OCI-LY7 (cell line): ENCODE measurements around the gene FARSA. TPM values are rescaled to one million over a fixed set of nuclear protein-coding genes. Genes with fewer than 3 reads are reported as not detected.

ENCODE experiments used
- BruUV-seq: library from RNA; stranded (reverse); fragments of 400-500 nt; replicated peaks from 2 replicates; lab custom pipeline; 2021; lab: Mats Ljungman, UMichigan
- CTCF ChIA-PET: fragments of 300-600 bp; sonication (Branson Sonifier 250); formaldehyde crosslinking; loops from one replicate; lab custom pipeline; 2022; ENCODE audit warnings: antibody characterized with exemption; ENCODE audit not compliant: unreplicated experiment; lab: Charles Lee
- POLR2A ChIA-PET: fragments of 300-600 bp; sonication (Branson Sonifier 250); formaldehyde crosslinking; loops from one replicate; lab custom pipeline; 2022; ENCODE audit warnings: antibody characterized with exemption; lab: Charles Lee
- DNase-seq: peaks from one replicate; pipeline ENCODE4 v3.0.0-alpha.2; 2015; ENCODE audit warnings: low spot score
- H2AFZ ChIP-seq: fragments of 200-600 bp; sonication (generic), shearing (Covaris generic); 2 replicates; pipeline ENCODE4 v1.6.1; 2014; ENCODE audit warnings: mild to moderate bottlenecking, antibody characterized with exemption, low read length, moderate library complexity
- H3K27ac ChIP-seq: fragments of 200-600 bp; sonication (generic); 2 replicates; pipeline ENCODE4 v1.5.1; 2014; ENCODE audit warnings: mixed run types, low read depth, mild to moderate bottlenecking, moderate library complexity, low read length, inconsistent platforms; ENCODE audit not compliant: poor library complexity, severe bottlenecking
- H3K36me3 ChIP-seq: fragments of 200-600 bp; sonication (generic); 2 replicates; pipeline ENCODE4 v1.6.1; 2014; ENCODE audit warnings: mild to moderate bottlenecking, antibody characterized with exemption, low read length, moderate library complexity, mixed read lengths; ENCODE audit not compliant: insufficient read depth
- H3K4me1 ChIP-seq: fragments of 200-600 bp; sonication (generic); 2 replicates; pipeline ENCODE4 v1.5.1; 2014; ENCODE audit warnings: mild to moderate bottlenecking, low read length; ENCODE audit not compliant: insufficient read depth, poor library complexity, severe bottlenecking
- H3K4me2 ChIP-seq: fragments of 200-600 bp; sonication (generic); 2 replicates; pipeline ENCODE4 v1.6.1; 2014; ENCODE audit warnings: mild to moderate bottlenecking, low read length
- H3K4me3 ChIP-seq: fragments of 200-600 bp; sonication (generic); 2 replicates; pipeline ENCODE4 v1.5.1; 2014; ENCODE audit warnings: mild to moderate bottlenecking, low read depth, low read length; ENCODE audit not compliant: poor library complexity, severe bottlenecking
- H3K79me2 ChIP-seq: fragments of 200-600 bp; sonication (generic); 2 replicates; pipeline ENCODE4 v1.6.1; 2016; ENCODE audit warnings: low read depth, mild to moderate bottlenecking, low read length, moderate library complexity, mixed read lengths; ENCODE audit not compliant: insufficient read depth
- H3K9me2 ChIP-seq: fragments of 200-600 bp; sonication (generic); 2 replicates; pipeline ENCODE4 v1.6.1; 2016; ENCODE audit warnings: mild to moderate bottlenecking, low read length, mixed read lengths; ENCODE audit not compliant: insufficient read depth
- H3K9me3 ChIP-seq: fragments of 200-600 bp; sonication (generic); 2 replicates; pipeline ENCODE4 v1.6.1; 2014; ENCODE audit warnings: mild to moderate bottlenecking, mixed run types, low read length, mixed read lengths
- H4K20me1 ChIP-seq: fragments of 200-600 bp; sonication (generic); 2 replicates; pipeline ENCODE4 v1.6.1; 2014; ENCODE audit warnings: mild to moderate bottlenecking, antibody characterized with exemption, low read length, moderate library complexity, mixed read lengths; ENCODE audit not compliant: insufficient read depth
- EZH2phosphoT487 ChIP-seq: fragments of 200-600 bp; sonication (generic); IDR thresholded peaks from 2 replicates; pipeline ENCODE4 v1.6.1; 2018; ENCODE audit warnings: low read depth, borderline replicate concordance, mild to moderate bottlenecking, mixed run types, antibody characterized with exemption, low read length, moderate library complexity, mixed read lengths
- intact Hi-C: fragments of 100-400 bp; cut with micrococcal nuclease; formaldehyde crosslinking; loops from one replicate; pipeline ENCODE4 v1.10.0; 2022; ENCODE audit not compliant: unreplicated experiment
- total RNA-seq, 2 experiments: library from RNA; depleted of rRNA in 1 of 2; stranded (reverse); fragments of >200 nt in 1 of 2; shearing (Covaris generic) in 1 of 2; gene quantifications; 2 replicates each; pipeline ENCODE4 v1.2.3, GENCODE V29; 2014 to 2022
- TF ChIP-seq, protein P1 (sequence below): fragments of 200-600 bp; sonication (generic); conservative IDR thresholded peaks from 2 replicates; pipeline ENCODE4 v1.5.1; 2014; ENCODE audit warnings: mild to moderate bottlenecking, antibody characterized with exemption, low read length, moderate library complexity, mixed read lengths

The FARSA gene
- total RNA-seq, 2 experiments from 2014 or later: 117 to 135 TPM

DNA sequence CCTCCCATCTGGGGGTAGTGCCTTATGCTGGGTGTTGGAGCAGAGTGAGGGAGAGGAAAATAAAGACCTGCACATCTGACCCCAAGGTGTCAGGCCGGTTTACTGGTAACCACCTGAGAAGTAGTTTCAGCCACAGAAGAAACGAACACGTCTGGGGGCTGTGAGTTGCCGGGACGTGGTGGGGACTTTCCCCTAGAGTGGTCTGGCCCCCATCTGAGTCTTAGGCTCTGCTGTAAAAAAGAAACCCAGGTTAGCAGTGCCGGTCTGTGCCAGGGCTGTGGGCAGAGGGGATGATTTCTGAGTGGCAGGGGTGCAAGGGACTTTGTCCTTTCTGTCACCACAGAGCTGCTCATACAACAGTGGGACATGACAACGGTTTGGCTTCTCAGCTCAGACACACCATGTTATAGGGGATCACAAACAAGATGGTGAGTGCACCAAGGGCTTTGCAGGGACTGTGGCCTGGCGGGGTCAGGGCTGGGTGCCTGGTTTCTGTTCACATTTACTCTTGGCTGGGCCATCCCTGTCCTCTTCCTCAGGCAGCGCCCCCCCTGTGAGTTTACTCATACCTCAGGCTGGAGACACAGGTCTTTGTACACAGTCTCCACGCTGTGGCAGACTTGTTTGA is 33.5 kb downstream of the FARSA start:
- Histone ChIP-seq H4K20me1 (no peaks in the 10 kb centered on the region), H3K27ac (no peak overlapping the region), H3K36me3 (peaks cover 27% of the 10 kb centered on the region; the same call in 1 of the 2 replicates), H3K9me2 (no peaks in the 10 kb centered on the region), H3K4me2 (no peak overlapping the region), H2AFZ (no peak overlapping the region), H3K9me3 (no peaks in the 10 kb centered on the region), H3K4me3 (no peak overlapping the region), H3K79me2 (no peaks in the 10 kb centered on the region), H3K4me1 (no peaks in the 10 kb centered on the region)
- ChIA-PET POLR2A (interaction anchor here (1.2 kb wide), 1 partner anchor 21 kb away, joined by 3 read pairs; no protein-coding TSS in a partner anchor), CTCF (no interaction called here)
- no peak for TF ChIP-seq EZH2phosphoT487
- TF ChIP-seq, protein P1, sequence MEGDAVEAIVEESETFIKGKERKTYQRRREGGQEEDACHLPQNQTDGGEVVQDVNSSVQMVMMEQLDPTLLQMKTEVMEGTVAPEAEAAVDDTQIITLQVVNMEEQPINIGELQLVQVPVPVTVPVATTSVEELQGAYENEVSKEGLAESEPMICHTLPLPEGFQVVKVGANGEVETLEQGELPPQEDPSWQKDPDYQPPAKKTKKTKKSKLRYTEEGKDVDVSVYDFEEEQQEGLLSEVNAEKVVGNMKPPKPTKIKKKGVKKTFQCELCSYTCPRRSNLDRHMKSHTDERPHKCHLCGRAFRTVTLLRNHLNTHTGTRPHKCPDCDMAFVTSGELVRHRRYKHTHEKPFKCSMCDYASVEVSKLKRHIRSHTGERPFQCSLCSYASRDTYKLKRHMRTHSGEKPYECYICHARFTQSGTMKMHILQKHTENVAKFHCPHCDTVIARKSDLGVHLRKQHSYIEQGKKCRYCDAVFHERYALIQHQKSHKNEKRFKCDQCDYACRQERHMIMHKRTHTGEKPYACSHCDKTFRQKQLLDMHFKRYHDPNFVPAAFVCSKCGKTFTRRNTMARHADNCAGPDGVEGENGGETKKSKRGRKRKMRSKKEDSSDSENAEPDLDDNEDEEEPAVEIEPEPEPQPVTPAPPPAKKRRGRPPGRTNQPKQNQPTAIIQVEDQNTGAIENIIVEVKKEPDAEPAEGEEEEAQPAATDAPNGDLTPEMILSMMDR: no peak
- DNase-seq: no peak
- intact Hi-C loops: no loop called here
- BruUV-seq: no TSS peak

DNA sequence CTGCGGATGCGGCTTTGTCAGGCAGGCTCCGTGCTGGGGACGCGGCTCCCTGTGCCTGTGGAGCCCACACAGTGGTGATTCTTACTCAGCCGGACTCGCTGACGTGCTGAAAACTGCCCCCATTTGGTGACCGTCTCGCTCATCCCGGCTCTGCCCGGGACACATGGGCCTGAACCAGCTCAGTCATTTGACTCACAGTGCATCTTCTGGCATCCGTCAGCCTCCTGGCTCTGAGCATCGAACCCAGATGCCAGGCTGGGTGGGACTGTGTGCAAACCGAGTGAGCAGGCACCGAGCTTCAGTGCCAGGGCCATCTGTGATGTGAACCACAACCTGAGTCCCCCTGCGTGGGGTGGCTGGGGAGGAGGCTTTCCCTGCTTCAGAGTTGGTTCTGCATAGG is 37.1 kb downstream of the FARSA start:
- no peaks in the 10 kb centered on the region for H3K9me2 ChIP-seq
- intact Hi-C loops: no loop called here
- no peak overlapping the region for H3K4me2 ChIP-seq
- POLR2A ChIA-PET: no interaction called here
- H3K4me1 ChIP-seq: peaks cover 6% of the 10 kb centered on the region
- no peaks in the 10 kb centered on the region for H3K9me3 ChIP-seq
- no TSS peak for BruUV-seq
- CTCF ChIA-PET: no interaction called here
- TF ChIP-seq, protein P1: no peak
- no peak for TF ChIP-seq EZH2phosphoT487
- H2AFZ ChIP-seq: no peak overlapping the region
- H3K36me3 ChIP-seq: peaks cover 41% of the 10 kb centered on the region; the same call in 1 of the 2 replicates
- H3K27ac ChIP-seq: no peak overlapping the region
- H4K20me1 ChIP-seq: no peaks in the 10 kb centered on the region
- no peak for DNase-seq
- H3K79me2 ChIP-seq: peaks cover 7% of the 10 kb centered on the region; the same call in 1 of the 2 replicates
- no peak overlapping the region for H3K4me3 ChIP-seq

DNA sequence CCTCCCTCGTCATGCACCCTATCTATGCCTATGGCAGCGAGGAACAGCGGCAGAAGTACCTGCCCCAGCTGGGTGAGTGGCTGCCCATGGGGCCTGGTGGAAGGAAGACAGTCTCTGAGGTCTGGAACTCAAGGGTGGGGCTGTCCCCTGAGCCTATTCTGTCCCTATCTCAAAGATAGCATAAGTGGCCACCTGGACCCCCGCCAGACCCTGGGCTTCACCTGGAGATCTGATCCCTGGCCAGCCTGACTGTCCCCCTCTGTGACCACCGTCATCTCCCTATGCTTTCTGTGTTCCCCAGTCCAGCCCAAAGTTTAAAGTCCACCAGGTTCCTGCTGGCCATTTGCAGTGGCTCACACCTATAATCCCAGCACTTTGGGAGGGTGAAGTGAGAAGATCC is 39.9 kb downstream of the FARSA start:
- TF ChIP-seq, protein P1: no peak
- TF ChIP-seq EZH2phosphoT487: no peak
- peaks cover 35% of the 10 kb centered on the region; the same call in 1 of the 2 replicates for H3K36me3 ChIP-seq
- H3K4me1 ChIP-seq: peaks cover 14% of the 10 kb centered on the region
- intact Hi-C loops: loop anchor here (5.0 kb wide), 1 partner anchor 64 kb away; the partner anchor contains the start of gene GADD45GIP1
- CTCF ChIA-PET: no interaction called here
- no peak overlapping the region for H3K4me2 ChIP-seq
- BruUV-seq: no TSS peak
- POLR2A ChIA-PET: no interaction called here
- no peaks in the 10 kb centered on the region for H3K9me2 ChIP-seq
- no peaks in the 10 kb centered on the region for H4K20me1 ChIP-seq
- no peak overlapping the region for H2AFZ ChIP-seq
- DNase-seq: no peak
- no peak overlapping the region for H3K27ac ChIP-seq
- peaks cover 9% of the 10 kb centered on the region; the same call in 1 of the 2 replicates for H3K79me2 ChIP-seq
- no peaks in the 10 kb centered on the region for H3K9me3 ChIP-seq
- H3K4me3 ChIP-seq: no peak overlapping the region
